H1 (cell line): ENCODE results near the gene FAAH2. TPM values are rescaled to one million over a fixed set of nuclear protein-coding genes. Genes with fewer than 3 reads are reported as not detected.

Experiments
- CTCF ChIA-PET: fragments of 300-600 bp; sonication (Branson Sonifier 250); formaldehyde crosslinking; loops from one replicate; lab custom pipeline; 2021; ENCODE audit not compliant: partially characterized antibody; lab: Charles Lee
- POLR2A ChIA-PET: fragments of 300-600 bp; sonication (Branson Sonifier 250); formaldehyde crosslinking; loops from one replicate; lab custom pipeline; 2021; ENCODE audit warnings: inconsistent platforms; ENCODE audit not compliant: partially characterized antibody; lab: Charles Lee
- DNase-seq, 2 experiments: peaks; one replicate each; pipeline versions ENCODE4 v3.0.0 to v3.0.0-alpha.2; 2010 to 2022; ENCODE audit warnings: low spot score in 2 of 2, low read depth in 1 of 2, mixed read lengths in 1 of 2
- FAIRE-seq: peaks from 2 replicates; lab custom pipeline; 2011; peaks lifted over from hg19 to GRCh38; lab: Jason Lieb, UNC
- H2AFZ ChIP-seq: 2 replicates; pipeline ENCODE4 v1.8.1; 2012; ENCODE audit warnings: low read length, inconsistent platforms
- H2AK5ac ChIP-seq: 2 replicates; pipeline ENCODE4 v1.6.1; 2013; ENCODE audit warnings: low read depth, low read length
- H2BK120ac ChIP-seq: replicated peaks from 2 replicates; pipeline ENCODE3; 2013; ENCODE audit warnings: low read depth, low read length, inconsistent platforms
- H2BK12ac ChIP-seq: 2 replicates; pipeline ENCODE4 v1.6.1; 2013; ENCODE audit warnings: low read depth, low read length
- H2BK15ac ChIP-seq: 2 replicates; pipeline ENCODE4 v1.6.1; 2013; ENCODE audit warnings: low read length
- H2BK20ac ChIP-seq: 2 replicates; pipeline ENCODE4 v1.6.1; 2013; ENCODE audit warnings: low read length
- H2BK5ac ChIP-seq: 2 replicates; pipeline ENCODE4 v1.6.1; 2013; ENCODE audit warnings: low read depth, low read length
- H3K14ac ChIP-seq: 2 replicates; pipeline ENCODE4 v1.6.1; 2013; ENCODE audit warnings: inconsistent platforms; ENCODE audit not compliant: insufficient read length
- H3K18ac ChIP-seq: 2 replicates; pipeline ENCODE4 v1.6.1; 2013; ENCODE audit warnings: low read length; ENCODE audit errors: extremely low read depth
- H3K23ac ChIP-seq: 2 replicates; pipeline ENCODE4 v1.6.1; 2013; ENCODE audit warnings: inconsistent platforms; ENCODE audit not compliant: insufficient read length
- H3K23me2 ChIP-seq: 2 replicates; pipeline ENCODE4 v1.6.1; 2013; ENCODE audit warnings: low read depth, low read length
- H3K27ac ChIP-seq: 2 replicates; pipeline ENCODE4 v1.6.1; 2011; ENCODE audit warnings: low read depth, low read length, inconsistent platforms
- H3K27me3 ChIP-seq, 4 experiments: replicated peaks in 1 of 4; 1 replicate in 1 of 4; 2 replicates in 3 of 4; pipeline versions ENCODE4 v1.6.1 to v1.8.1; 2011 to 2013; ENCODE audit warnings: low read length in 3 of 4, mild to moderate bottlenecking in 3 of 4, inconsistent platforms in 2 of 4, mixed read lengths in 2 of 4, moderate library complexity in 1 of 4; ENCODE audit not compliant: control insufficient read depth in 3 of 4, insufficient read depth in 3 of 4; ENCODE audit errors: extremely low read depth in 1 of 4
- H3K36me3 ChIP-seq, 4 experiments: 2 replicates each; pipeline versions ENCODE4 v1.6.1 to v1.8.1; 2011 to 2013; ENCODE audit warnings: mild to moderate bottlenecking in 4 of 4, low read length in 3 of 4, moderate library complexity in 2 of 4, control low read depth in 1 of 4, inconsistent platforms in 1 of 4; ENCODE audit not compliant: insufficient read depth in 4 of 4, control insufficient read depth in 2 of 4
- H3K4ac ChIP-seq: replicated peaks from 2 replicates; pipeline ENCODE3; 2013; ENCODE audit warnings: low read length, low read depth, mixed read lengths, inconsistent platforms; ENCODE audit not compliant: insufficient read length
- H3K4me1 ChIP-seq, 4 experiments: replicated peaks in 1 of 4; 1 replicate in 1 of 4; 2 replicates in 3 of 4; pipeline versions ENCODE4 v1.6.1 to v1.8.1; 2011 to 2013; ENCODE audit warnings: low read length in 3 of 4, inconsistent platforms in 2 of 4, mixed read lengths in 1 of 4; ENCODE audit not compliant: insufficient read depth in 4 of 4, control insufficient read depth in 3 of 4
- H3K4me2 ChIP-seq, 2 experiments: 2 replicates each; pipeline versions ENCODE4 v1.6.1 to v1.8.1; 2011 to 2013; ENCODE audit warnings: low read depth in 2 of 2, low read length in 2 of 2, control low read depth in 1 of 2, inconsistent platforms in 1 of 2, mild to moderate bottlenecking in 1 of 2; ENCODE audit not compliant: insufficient read depth in 1 of 2
- H3K4me3 ChIP-seq, 4 experiments: fragments of 200-600, 300-600 bp in 1 of 4; sonication (generic), shearing (Covaris generic), sonication (Bioruptor Twin) in 1 of 4; 2 replicates each; pipeline versions ENCODE4 v1.5.1 to v1.8.1; 2011 to 2016; ENCODE audit warnings: low read length in 4 of 4, low read depth in 3 of 4, control low read depth in 2 of 4, inconsistent platforms in 2 of 4, mild to moderate bottlenecking in 2 of 4, mixed read lengths in 1 of 4, moderate library complexity in 1 of 4; ENCODE audit not compliant: insufficient read depth in 2 of 4; ENCODE audit errors: extremely low read depth in 1 of 4
- H3K56ac ChIP-seq: replicated peaks from 2 replicates; pipeline ENCODE3; 2013; ENCODE audit warnings: low read depth, mild to moderate bottlenecking, mixed read lengths, low read length, inconsistent platforms; ENCODE audit not compliant: insufficient read length
- H3K79me1 ChIP-seq: 2 replicates; pipeline ENCODE4 v1.6.1; 2013; ENCODE audit warnings: low read depth, low read length, control low read depth
- H3K79me2 ChIP-seq, 2 experiments: 2 replicates each; pipeline versions ENCODE4 v1.6.1 to v1.8.1; 2012 to 2013; ENCODE audit warnings: low read length in 2 of 2, mild to moderate bottlenecking in 2 of 2, inconsistent platforms in 1 of 2; ENCODE audit not compliant: insufficient read depth in 2 of 2, control insufficient read depth in 1 of 2
- H3K9ac ChIP-seq, 4 experiments: replicated peaks in 1 of 4; 1 replicate in 1 of 4; 2 replicates in 3 of 4; pipeline versions ENCODE4 v1.6.1 to v1.8.1; 2011 to 2013; ENCODE audit warnings: low read depth in 3 of 4, low read length in 3 of 4, control low read depth in 2 of 4, mild to moderate bottlenecking in 2 of 4, moderate library complexity in 2 of 4, inconsistent platforms in 1 of 4; ENCODE audit errors: extremely low read depth in 1 of 4
- H3K9me3 ChIP-seq, 2 experiments: 2 replicates each; pipeline versions ENCODE4 v1.6.1 to v1.8.1; 2012 to 2013; ENCODE audit warnings: mild to moderate bottlenecking in 2 of 2, moderate library complexity in 2 of 2, control low read depth in 1 of 2, inconsistent platforms in 1 of 2, low read depth in 1 of 2, low read length in 1 of 2, mixed read lengths in 1 of 2; ENCODE audit not compliant: insufficient read depth in 2 of 2
- H4K20me1 ChIP-seq, 2 experiments: replicated peaks in 1 of 2; 2 replicates each; pipeline versions ENCODE3 to v1.8.1; 2011 to 2013; ENCODE audit warnings: inconsistent platforms in 2 of 2, low read length in 2 of 2, mild to moderate bottlenecking in 1 of 2; ENCODE audit not compliant: insufficient read depth in 2 of 2, control insufficient read depth in 1 of 2
- H4K5ac ChIP-seq: 2 replicates; pipeline ENCODE4 v1.6.1; 2013; ENCODE audit warnings: low read length, low read depth, mixed read lengths, inconsistent platforms; ENCODE audit not compliant: insufficient read length
- H4K8ac ChIP-seq: 2 replicates; pipeline ENCODE4 v1.8.0; 2013; ENCODE audit warnings: mild to moderate bottlenecking, moderate library complexity, low read length, inconsistent platforms; ENCODE audit not compliant: insufficient read depth; ENCODE audit errors: extremely low read depth
- H4K91ac ChIP-seq: replicated peaks from 2 replicates; pipeline ENCODE3; 2013; ENCODE audit warnings: low read length, mixed read lengths, inconsistent platforms; ENCODE audit not compliant: insufficient read length
- SAP30 ChIP-seq: fragments of 300-600 bp; sonication (generic); IDR thresholded peaks from 2 replicates; pipeline ENCODE4 v1.7.1; 2012; ENCODE audit warnings: low read length, moderate library complexity, mild to moderate bottlenecking, inconsistent platforms; ENCODE audit not compliant: insufficient read depth, insufficient replicate concordance
- WGBS, 2 experiments: shearing (Covaris generic) in 1 of 2; methylation state at CpG; one replicate each; pipeline versions ENCODE4 v1.1.6 to v1.1.7; 2013 to 2015; ENCODE audit warnings: low lambda C conversion rate in 2 of 2, mixed read lengths in 2 of 2, inconsistent platforms in 1 of 2, low coverage in 1 of 2, missing lambda C conversion rate in 1 of 2; ENCODE audit not compliant: insufficient replicate concordance in 2 of 2, insufficient coverage in 1 of 2, insufficient read length in 1 of 2; ENCODE audit errors: extremely low coverage in 1 of 2, missing lambda C conversion rate in 1 of 2; 5-methylcytosine and 5-hydroxymethylcytosine counted together
- polyA plus RNA-seq, 7 experiments: library from polyadenylated mRNA; depleted of rRNA in 3 of 7; stranded (reverse) in 5 of 7; unstranded in 2 of 7; fragments of >200 nt in 5 of 7; fragments of 200-250 nt in 2 of 7; gene quantifications; 1 replicate in 5 of 7; 2 replicates in 1 of 7; 4 replicates in 1 of 7; pipeline versions ENCODE4 v1.2.1 to v1.2.3, GENCODE V29; 2011 to 2013; ENCODE audit warnings: missing spikeins in 2 of 7, mixed read lengths in 2 of 7
- total RNA-seq: library from RNA; stranded (reverse); fragmentation: NEBNext Ultra II Directional; extraction: Animal tissue kit (Norgen Biotek cat#: 25700); gene quantifications from 2 replicates; pipeline ENCODE4 v1.2.1, GENCODE V29; 2021

FAAH2 gene
- total and polyA plus RNA-seq, 2 of the 8 experiments (the other 6 are each of a cell fraction or from before 2014, with no cell fraction given): 3.6 to 4.4 TPM

DNA sequence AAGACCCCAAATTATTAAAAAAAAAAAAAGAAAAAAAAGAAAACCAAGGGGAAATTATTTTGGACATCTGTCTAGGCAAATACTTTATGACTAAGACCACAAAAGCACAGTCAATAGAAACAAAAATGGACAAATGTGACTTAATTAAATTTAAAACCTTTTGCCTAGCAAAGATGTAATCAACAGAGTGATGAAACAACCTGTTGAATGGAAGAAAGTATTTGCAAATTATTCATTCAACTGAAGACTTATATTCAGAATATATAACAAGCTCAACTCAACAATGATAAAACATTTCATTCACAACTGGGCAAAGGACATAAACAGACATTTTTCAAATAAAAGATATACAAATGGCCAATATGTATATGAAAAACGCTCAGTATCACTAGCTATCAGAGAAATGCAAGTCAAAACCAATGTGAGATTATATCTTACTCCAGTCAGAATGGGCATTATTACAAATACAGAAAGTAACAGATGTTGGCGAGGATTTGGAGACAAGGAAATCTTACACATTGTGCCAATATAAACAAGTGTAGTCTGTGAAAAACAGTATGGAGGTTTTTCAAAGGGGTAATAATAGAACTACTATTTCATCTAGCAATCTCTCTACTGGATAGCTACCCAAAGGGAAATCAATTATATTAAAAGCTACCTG, 67.1 kb downstream of the FAAH2 start:
- no peak overlapping the region for H2AFZ ChIP-seq
- no peak overlapping the region for H3K4me2 ChIP-seq
- H2BK120ac ChIP-seq: no peak overlapping the region
- ChIA-PET CTCF (no interaction called here), POLR2A (interaction anchor here (0.6 kb wide), 1 partner anchor 24 kb away, joined by 3 read pairs; no protein-coding TSS in a partner anchor)
- TF ChIP-seq SAP30: no peak
- DNase-seq (no peak), FAIRE-seq (no peak)
- H2AK5ac ChIP-seq: no peak overlapping the region
- no peak overlapping the region for H2BK20ac ChIP-seq
- no peak overlapping the region for H2BK5ac ChIP-seq
- no peaks in the 10 kb centered on the region for H3K79me2 ChIP-seq
- H4K8ac ChIP-seq: no peak overlapping the region
- no peak overlapping the region for H3K4ac ChIP-seq
- H2BK15ac ChIP-seq: no peak overlapping the region
- no peak overlapping the region for H3K9ac ChIP-seq
- H3K23me2 ChIP-seq: no peaks in the 10 kb centered on the region
- 91% methylated on average over 2 of the region's 2 CpGs; no CpG with 5 or more reads in 1 of the 2 experiments for WGBS, 2 experiments
- no peak overlapping the region for H3K14ac ChIP-seq
- H3K27me3 ChIP-seq: no peaks in the 10 kb centered on the region
- no peaks in the 10 kb centered on the region for H3K4me1 ChIP-seq
- H3K56ac ChIP-seq: no peak overlapping the region
- no peak overlapping the region for H3K4me3 ChIP-seq
- no peaks in the 10 kb centered on the region for H4K20me1 ChIP-seq
- no peak overlapping the region for H2BK12ac ChIP-seq
- H4K5ac ChIP-seq: no peak overlapping the region
- H3K18ac ChIP-seq: no peak overlapping the region
- no peak overlapping the region for H4K91ac ChIP-seq
- no peaks in the 10 kb centered on the region for H3K36me3 ChIP-seq
- no peak overlapping the region for H3K27ac ChIP-seq
- H3K23ac ChIP-seq: no peak overlapping the region
- H3K79me1 ChIP-seq: no peaks in the 10 kb centered on the region
- H3K9me3 ChIP-seq: no peaks in the 10 kb centered on the region
